Stimulated activated effector memory CD8-positive, alpha-beta T cell treated with anti-CD3 and anti-CD28 coated beads, Interleukin-12 subunit alpha, Interleukin-12 subunit beta, amount 100 ng/mL, for 72 hours (primary cell): ENCODE results near the gene LIPA.

ENCODE experiments used
- ATAC-seq: fragments of 150-1000 bp; cut with Tn5 transposase; 2 replicates; pipeline ENCODE4 v1.10.0; 2021
- DNase-seq, 2 donors: peaks; one replicate each; pipeline ENCODE4 v3.0.0; 2021 to 2022; ENCODE audit warnings: low spot score in 2 of 2
- H3K27ac Mint-ChIP-seq: one replicate; pipeline ENCODE4 v1.8.0; 2022; ENCODE audit warnings: mild to moderate bottlenecking, mixed read lengths
- H3K36me3 Mint-ChIP-seq: one replicate; pipeline ENCODE4 v1.8.0; 2022; ENCODE audit warnings: mild to moderate bottlenecking, mixed read lengths
- H3K4me1 Mint-ChIP-seq: one replicate; pipeline ENCODE4 v1.8.0; 2022; ENCODE audit warnings: mixed read lengths
- H3K4me3 Mint-ChIP-seq: one replicate; pipeline ENCODE4 v1.8.0; 2022; ENCODE audit warnings: mild to moderate bottlenecking, mixed read lengths
- H3K9me3 Mint-ChIP-seq: one replicate; pipeline ENCODE4 v1.8.0; 2022; ENCODE audit warnings: mixed read lengths

Gene LIPA

GRCh38 chr10:89279421-89279869 is 27.9 kb upstream of the LIPA start:
- ATAC-seq (no peak), DNase-seq (no peak)
- H3K36me3 Mint-ChIP-seq: no peaks in the 10 kb centered on the region
- no peaks in the 10 kb centered on the region for H3K4me1 Mint-ChIP-seq
- H3K4me3 Mint-ChIP-seq: no peak overlapping the region
- H3K9me3 Mint-ChIP-seq: no peaks in the 10 kb centered on the region
- H3K27ac Mint-ChIP-seq: no peak overlapping the region

DNA sequence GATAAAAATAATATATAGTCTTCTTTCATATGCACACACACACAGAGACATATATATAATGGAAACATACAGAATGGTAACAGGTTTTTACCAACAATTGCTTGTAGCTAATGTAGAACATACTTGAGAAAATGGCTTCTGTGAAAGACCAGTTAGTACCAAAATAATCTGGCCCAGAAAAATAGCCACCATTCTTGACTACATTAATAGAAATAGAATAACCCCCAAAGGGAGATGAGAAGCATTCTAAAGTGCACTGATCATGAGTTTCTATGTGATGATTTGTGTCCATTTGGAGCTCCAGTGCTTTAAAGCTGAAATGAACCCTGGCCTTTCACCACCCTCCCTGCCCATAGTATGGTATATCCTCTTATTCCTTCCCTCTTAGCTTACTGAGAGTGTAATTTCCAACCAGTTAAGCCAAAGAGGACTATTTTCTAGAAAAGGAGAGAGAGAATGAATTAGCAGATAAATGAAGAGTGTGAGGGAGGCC is 27.4 kb upstream of the LIPA start:
- DNase-seq (no peak), ATAC-seq (no peak)
- H3K9me3 Mint-ChIP-seq: no peaks in the 10 kb centered on the region
- H3K4me1 Mint-ChIP-seq: no peaks in the 10 kb centered on the region
- H3K4me3 Mint-ChIP-seq: no peak overlapping the region
- H3K27ac Mint-ChIP-seq: no peak overlapping the region
- no peaks in the 10 kb centered on the region for H3K36me3 Mint-ChIP-seq

- no peak for ATAC-seq
- Mint-ChIP-seq H3K4me3 (no peak overlapping the region), H3K36me3 (no peaks in the 10 kb centered on the region), H3K4me1 (no peaks in the 10 kb centered on the region), H3K27ac (no peak overlapping the region), H3K9me3 (no peaks in the 10 kb centered on the region)
- DNase-seq: no peak
Observed at GRCh38 chr10:89278034-89278535, 26.5 kb upstream of the LIPA start.

- Mint-ChIP-seq H3K27ac (no peak overlapping the region), H3K4me1 (no peaks in the 10 kb centered on the region), H3K36me3 (no peaks in the 10 kb centered on the region), H3K9me3 (no peaks in the 10 kb centered on the region), H3K4me3 (no peak overlapping the region)
- no peak for ATAC-seq
- no peak for DNase-seq
Observed at GRCh38 chr10:89275383-89275782, 23.8 kb upstream of the LIPA start.

- Mint-ChIP-seq H3K4me1 (no peaks in the 10 kb centered on the region), H3K36me3 (no peaks in the 10 kb centered on the region), H3K27ac (no peak overlapping the region), H3K4me3 (no peak overlapping the region), H3K9me3 (no peaks in the 10 kb centered on the region)
- no peak for DNase-seq
- ATAC-seq: no peak
Observed at GRCh38 chr10:89274928-89275327, 23.4 kb upstream of the LIPA start.

DNA sequence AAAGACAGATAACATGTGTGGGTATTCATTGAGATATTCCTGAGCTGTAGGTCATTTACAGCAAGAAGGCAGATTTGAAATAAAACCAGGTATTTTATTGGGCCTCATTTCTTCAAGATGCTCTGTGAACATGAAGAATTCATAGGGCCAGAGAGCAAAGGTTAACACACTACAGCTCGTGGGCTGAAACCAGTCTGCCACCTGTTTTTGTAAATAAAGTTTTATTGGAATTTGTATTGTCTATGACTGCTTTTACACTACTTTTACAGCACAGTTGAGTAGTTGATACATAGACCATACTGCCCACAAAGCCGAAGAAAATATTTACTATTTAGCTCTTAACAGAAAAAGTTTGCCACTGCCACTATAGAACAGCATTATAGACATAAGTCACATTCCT is 22.1 kb upstream of the LIPA start:
- no peak overlapping the region for H3K4me3 Mint-ChIP-seq
- H3K36me3 Mint-ChIP-seq: no peaks in the 10 kb centered on the region
- no peaks in the 10 kb centered on the region for H3K4me1 Mint-ChIP-seq
- H3K9me3 Mint-ChIP-seq: no peaks in the 10 kb centered on the region
- DNase-seq (no peak), ATAC-seq (no peak)
- no peak overlapping the region for H3K27ac Mint-ChIP-seq

- H3K27ac Mint-ChIP-seq: no peak overlapping the region
- H3K4me1 Mint-ChIP-seq: no peaks in the 10 kb centered on the region
- H3K36me3 Mint-ChIP-seq: no peaks in the 10 kb centered on the region
- DNase-seq (no peak), ATAC-seq (no peak)
- H3K9me3 Mint-ChIP-seq: no peaks in the 10 kb centered on the region
- no peak overlapping the region for H3K4me3 Mint-ChIP-seq
Observed at GRCh38 chr10:89271532-89271931, 20.0 kb upstream of the LIPA start.

GRCh38 chr10:89270153-89270483 is 18.5 kb upstream of the LIPA start:
- Mint-ChIP-seq H3K4me1 (no peaks in the 10 kb centered on the region), H3K27ac (no peak overlapping the region), H3K4me3 (no peak overlapping the region), H3K36me3 (no peaks in the 10 kb centered on the region), H3K9me3 (no peaks in the 10 kb centered on the region)
- no peak for ATAC-seq
- DNase-seq: no peak

DNA sequence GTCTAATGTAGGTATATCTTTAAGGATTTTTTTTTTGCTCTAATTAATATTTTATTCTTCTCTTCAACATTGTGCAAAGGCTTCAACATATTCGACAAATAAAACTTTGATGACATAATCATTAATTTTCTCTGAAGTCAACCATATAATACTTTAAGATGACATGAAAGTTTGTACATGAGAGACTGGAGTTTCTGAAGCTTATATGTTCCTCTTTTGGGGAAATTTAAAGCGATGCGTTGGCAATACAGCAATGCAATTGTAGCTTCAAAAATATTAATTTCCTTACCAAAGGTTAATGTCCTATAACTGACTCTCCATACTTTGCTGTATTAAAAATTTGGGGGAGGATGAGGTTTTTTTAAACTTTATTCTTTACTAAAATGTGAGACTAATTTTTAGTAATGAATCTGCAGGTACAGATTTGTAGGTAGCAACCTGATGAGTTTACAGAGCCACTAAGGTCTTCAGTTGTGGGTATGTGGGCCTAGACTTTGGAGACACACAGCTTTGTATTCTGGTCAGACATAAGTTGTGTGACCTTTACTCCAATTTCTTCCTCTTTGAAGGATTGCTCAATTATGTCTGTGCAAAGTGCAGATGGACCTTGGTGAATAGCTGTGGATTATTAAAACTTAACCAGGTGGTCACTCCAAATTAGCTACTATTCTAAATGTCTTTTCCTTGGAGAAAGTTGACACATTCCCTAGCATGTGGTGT is 18.0 kb upstream of the LIPA start:
- ATAC-seq (no peak), DNase-seq (no peak)
- no peaks in the 10 kb centered on the region for H3K36me3 Mint-ChIP-seq
- no peak overlapping the region for H3K27ac Mint-ChIP-seq
- H3K9me3 Mint-ChIP-seq: no peaks in the 10 kb centered on the region
- H3K4me1 Mint-ChIP-seq: no peaks in the 10 kb centered on the region
- no peak overlapping the region for H3K4me3 Mint-ChIP-seq

DNA sequence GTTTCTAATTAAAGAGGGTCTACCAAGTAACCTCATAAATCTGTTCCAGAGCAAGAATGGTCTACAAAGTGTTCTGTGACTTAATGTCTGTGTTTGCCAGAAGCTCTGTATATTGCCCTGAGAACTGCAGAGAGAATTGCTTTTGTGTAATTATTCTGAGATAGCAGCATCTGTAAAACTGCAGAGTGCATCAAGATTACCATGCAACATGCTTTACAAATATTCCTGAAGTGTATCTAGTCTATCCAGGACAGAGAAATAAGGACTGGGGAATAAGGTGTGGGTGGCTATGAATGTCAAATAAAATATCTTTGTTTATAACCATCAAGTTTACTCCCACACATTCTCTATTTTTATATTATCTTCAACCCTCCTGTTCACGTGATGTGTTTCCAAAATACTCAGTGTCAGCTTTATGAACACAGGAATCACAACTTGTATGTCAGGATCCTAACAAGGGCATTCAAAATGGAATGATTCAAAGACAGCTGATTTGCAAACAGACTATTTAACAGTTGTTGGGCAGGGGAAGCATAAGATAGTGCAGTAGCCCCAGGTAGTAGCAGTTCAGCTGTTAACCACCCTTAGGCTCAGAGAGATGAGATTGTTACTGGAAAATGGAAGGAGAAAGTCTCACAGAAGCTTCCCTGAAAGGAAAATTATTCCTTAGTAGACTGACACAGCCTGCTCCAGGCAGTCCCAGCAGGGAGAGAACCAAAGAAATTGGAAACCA is 15.3 kb upstream of the LIPA start:
- ATAC-seq (no peak), DNase-seq (no peak)
- no peak overlapping the region for H3K27ac Mint-ChIP-seq
- no peak overlapping the region for H3K4me3 Mint-ChIP-seq
- H3K9me3 Mint-ChIP-seq: no peaks in the 10 kb centered on the region
- no peaks in the 10 kb centered on the region for H3K4me1 Mint-ChIP-seq
- no peaks in the 10 kb centered on the region for H3K36me3 Mint-ChIP-seq

GRCh38 chr10:89263531-89263930 is 12.0 kb upstream of the LIPA start:
- Mint-ChIP-seq H3K27ac (no peak overlapping the region), H3K4me1 (peaks cover 9% of the 10 kb centered on the region), H3K9me3 (no peaks in the 10 kb centered on the region), H3K36me3 (no peaks in the 10 kb centered on the region), H3K4me3 (no peak overlapping the region)
- DNase-seq (no peak), ATAC-seq (no peak)

GRCh38 chr10:89263091-89263490 is 11.5 kb upstream of the LIPA start:
- DNase-seq: no peak
- no peak overlapping the region for H3K27ac Mint-ChIP-seq
- H3K4me3 Mint-ChIP-seq: no peak overlapping the region
- H3K36me3 Mint-ChIP-seq: no peaks in the 10 kb centered on the region
- no peak for ATAC-seq
- no peaks in the 10 kb centered on the region for H3K9me3 Mint-ChIP-seq
- H3K4me1 Mint-ChIP-seq: peaks cover 9% of the 10 kb centered on the region

DNA sequence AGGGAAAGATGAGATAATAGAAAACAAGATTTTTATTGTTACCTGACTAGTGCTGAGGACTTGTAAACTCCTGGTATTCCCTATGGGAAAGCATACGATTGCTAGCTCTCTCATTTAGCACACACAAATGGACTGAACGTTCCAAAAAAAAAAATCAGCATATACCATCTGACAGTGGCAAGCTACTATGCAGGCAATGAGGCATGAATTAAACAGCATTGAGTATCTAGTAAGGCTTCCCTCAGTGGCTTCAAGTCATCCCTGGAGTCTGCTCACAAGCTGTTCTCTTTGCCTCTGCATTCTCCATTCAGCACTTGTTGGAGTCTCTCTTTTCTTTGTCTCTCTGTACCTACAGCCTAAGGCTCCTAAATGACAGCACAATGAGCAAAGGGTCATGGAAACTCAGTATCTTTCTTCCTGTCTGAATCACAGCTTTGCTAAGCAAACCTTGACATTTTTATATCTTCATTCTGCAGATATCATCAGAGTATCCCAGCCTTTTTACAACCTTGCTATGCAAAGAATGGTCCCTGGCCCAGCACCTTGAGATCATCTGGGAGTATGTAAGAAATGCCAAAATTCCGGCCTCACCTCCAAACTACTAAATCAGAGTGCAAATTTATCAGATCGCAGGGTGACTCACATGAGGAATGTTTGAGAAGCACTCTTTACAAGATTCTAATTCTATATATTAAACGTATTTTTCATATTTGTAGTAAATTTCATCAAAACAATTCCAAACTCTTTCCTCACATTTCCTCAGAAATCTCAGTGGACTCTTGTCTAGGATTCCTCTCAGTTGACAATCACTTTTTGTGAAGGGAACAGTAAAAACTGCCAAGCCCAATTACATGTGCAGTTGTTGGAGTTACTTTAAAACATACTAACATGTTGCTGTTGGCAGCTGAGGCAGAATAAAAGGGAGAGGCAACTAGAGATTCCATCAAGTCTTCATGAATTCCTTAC is 10.8 kb upstream of the LIPA start:
- no peak for ATAC-seq
- peaks cover 9% of the 10 kb centered on the region for H3K4me1 Mint-ChIP-seq
- no peaks in the 10 kb centered on the region for H3K9me3 Mint-ChIP-seq
- DNase-seq: no peak
- H3K4me3 Mint-ChIP-seq: no peak overlapping the region
- H3K27ac Mint-ChIP-seq: no peak overlapping the region
- no peaks in the 10 kb centered on the region for H3K36me3 Mint-ChIP-seq

DNA sequence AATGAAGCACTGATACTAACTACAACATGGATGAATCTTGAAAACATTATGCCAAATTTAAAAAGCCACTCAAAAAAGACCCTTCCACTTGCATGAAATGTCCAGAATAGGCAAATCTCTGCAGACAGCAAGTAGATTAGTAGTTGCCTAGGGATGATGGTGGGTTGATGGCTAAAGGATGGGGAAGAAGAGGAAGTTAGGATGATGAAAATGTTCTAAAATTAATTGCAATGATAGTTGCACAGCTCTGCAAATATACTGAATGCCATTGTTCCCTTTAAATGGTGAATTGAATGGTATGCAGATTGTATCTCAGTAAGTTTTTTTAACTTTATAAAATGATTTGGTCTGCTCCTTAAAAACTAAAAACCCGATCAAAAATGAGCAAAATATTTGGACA is 7.3 kb upstream of the LIPA start:
- ATAC-seq: no peak
- Mint-ChIP-seq H3K9me3 (no peaks in the 10 kb centered on the region), H3K27ac (no peak overlapping the region), H3K4me3 (no peak overlapping the region), H3K4me1 (peaks cover 22% of the 10 kb centered on the region), H3K36me3 (no peaks in the 10 kb centered on the region)
- no peak for DNase-seq

DNA sequence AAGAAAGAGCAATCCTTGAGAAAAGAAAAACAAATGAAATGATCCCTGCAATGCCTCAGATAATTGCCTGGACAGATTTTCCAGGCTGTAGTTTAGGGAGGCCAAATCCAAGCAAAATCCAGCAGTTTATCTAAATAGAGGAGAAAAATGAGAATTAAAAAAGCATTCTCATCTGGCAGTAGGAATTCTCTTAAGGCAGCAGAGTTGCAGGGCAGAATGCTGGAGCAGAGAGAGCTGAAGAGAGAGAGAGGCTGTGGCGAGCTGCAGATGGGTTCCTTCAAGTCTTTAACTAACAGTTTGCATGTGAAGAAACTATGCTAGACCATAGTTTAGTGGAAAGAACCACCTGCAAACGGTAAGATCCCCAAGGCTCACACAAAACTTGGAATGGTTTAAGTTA is 6.0 kb upstream of the LIPA start:
- no peak for DNase-seq
- ATAC-seq: no peak
- peaks cover 22% of the 10 kb centered on the region for H3K4me1 Mint-ChIP-seq
- H3K36me3 Mint-ChIP-seq: no peaks in the 10 kb centered on the region
- H3K9me3 Mint-ChIP-seq: no peaks in the 10 kb centered on the region
- no peak overlapping the region for H3K4me3 Mint-ChIP-seq
- H3K27ac Mint-ChIP-seq: no peak overlapping the region
